ENCODE measurements around the gene FAM174C.

DNA sequence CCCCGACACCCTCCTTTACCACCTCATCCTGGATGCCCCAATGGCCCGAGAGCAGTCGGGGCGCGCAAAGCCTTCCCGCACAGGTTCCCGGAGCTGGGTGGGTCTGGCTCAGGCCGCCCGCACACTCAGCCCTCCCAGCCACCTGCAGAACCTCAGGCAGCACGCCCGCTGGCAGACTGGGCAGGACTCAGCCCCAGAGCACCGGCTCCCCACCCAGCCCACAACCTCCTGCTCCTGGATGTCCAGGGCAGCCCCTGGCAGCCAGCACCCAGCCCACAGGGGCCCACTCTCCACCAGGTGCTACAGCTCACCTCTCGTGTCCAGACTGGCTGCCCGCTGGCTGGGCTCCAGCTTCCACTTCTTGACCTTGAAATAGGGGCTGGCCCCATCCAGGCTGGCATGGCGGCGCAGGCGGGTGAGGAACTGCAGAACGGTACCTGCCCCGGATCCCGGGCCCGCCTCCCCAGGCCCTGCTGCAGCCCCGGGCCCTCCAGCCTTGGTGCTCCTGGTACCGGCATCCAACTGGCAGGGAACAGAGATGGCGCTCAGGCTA lies 42.1 kb upstream of the FAM174C start:
- TF ChIP-seq CTCF (optimal IDR thresholded peaks at IDR 0.05 in 1 of 3, IDR thresholded peaks at IDR 0.05 in 1 of 3, conservative IDR thresholded peaks at IDR 0.05 in 1 of 3; ENCODE audit: extremely low read depth in 1 of 3, insufficient read depth in 2 of 3, low read length in 3 of 3) (no peak), EZH2 (IDR thresholded peaks at IDR 0.05; ENCODE audit: low read length) (no peak)

All from keratinocyte (primary cell).